Measurements from ENCODE around the gene NDE1. TPM values are rescaled to one million over a fixed set of nuclear protein-coding genes. Genes with fewer than 3 reads are reported as not detected.

Gene NDE1
- total RNA-seq, 1 experiment from 2014 or later: 60.7 TPM

DNA sequence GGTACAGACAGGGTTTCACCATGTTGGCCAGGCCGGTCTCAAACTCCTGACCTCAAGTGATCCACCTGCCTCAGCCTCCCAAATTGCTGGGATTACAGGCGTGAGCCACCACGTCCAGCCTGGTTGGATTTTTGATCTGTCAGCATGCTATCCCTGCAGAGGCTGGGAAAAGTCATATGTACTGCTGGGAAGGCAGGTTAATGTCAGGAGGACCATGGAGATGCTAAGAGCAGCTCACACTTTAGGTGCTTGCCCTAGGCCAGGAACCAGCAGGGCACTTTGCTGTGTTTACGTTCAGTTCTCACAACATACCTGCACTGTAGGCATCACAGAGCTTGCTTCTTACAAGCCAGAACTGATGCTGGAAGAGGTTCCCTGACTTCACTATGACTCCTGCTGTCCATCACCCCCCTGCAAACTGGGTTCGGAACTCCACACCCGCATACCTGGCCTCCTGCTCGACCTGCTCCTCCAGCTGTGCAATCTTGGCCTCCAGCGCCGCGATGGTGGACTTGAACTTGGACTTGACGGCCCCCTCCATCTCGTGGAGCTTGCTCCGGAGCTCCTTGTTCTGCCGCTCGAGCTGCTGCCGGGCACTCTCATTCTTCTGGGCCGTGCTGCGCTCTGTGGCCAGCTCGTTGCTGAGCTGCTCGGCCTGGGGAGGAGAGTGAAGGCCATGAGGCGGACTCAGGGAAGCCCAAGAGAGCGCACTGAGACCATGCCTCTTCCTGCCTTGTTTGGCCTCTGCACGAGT lies 66.8 kb downstream of the NDE1 start:
- no TSS peak for BruUV-seq (replicated peaks)
- H3K4me3 Mint-ChIP-seq (ENCODE audit: unreplicated experiment): no peak overlapping the region

GRCh38 chr16:15721018-15721417 lies 71.0 kb downstream of the NDE1 start:
- Mint-ChIP-seq H3K4me1 (ENCODE audit: low read depth, unreplicated experiment) (no peaks in the 10 kb centered on the region), H3K27me3 (ENCODE audit: insufficient read depth, unreplicated experiment) (no peaks in the 10 kb centered on the region), H3K27ac (ENCODE audit: unreplicated experiment) (no peak overlapping the region), H3K4me3 (ENCODE audit: unreplicated experiment) (no peak overlapping the region), H3K36me3 (ENCODE audit: insufficient read depth, unreplicated experiment) (peaks cover 21% of the 10 kb centered on the region), H3K9me3 (ENCODE audit: unreplicated experiment) (no peaks in the 10 kb centered on the region)
- Histone ChIP-seq H3K4me1 (no peaks in the 10 kb centered on the region), H3K4me3 (ENCODE audit: low read depth, low read length) (no peak overlapping the region), H3K9me3 (no peaks in the 10 kb centered on the region), H3K27me3 (replicated peaks; ENCODE audit: control insufficient read depth, insufficient read depth, low read length) (no peaks in the 10 kb centered on the region), H3K36me3 (ENCODE audit: control insufficient read depth, insufficient read depth, low read length) (no peaks in the 10 kb centered on the region)
- intact Hi-C loops (cut with micrococcal nuclease; ENCODE audit: unreplicated experiment): no loop called here
- no TSS peak for BruUV-seq (replicated peaks)
- DNase-seq: no peak
- POLR2A ChIA-PET: interaction anchor here (0.5 kb wide), 1 partner anchor 8 kb away, joined by 5 read pairs; no protein-coding TSS in a partner anchor
- CTCF ChIA-PET: no interaction called here
- TF ChIP-seq, protein P1, sequence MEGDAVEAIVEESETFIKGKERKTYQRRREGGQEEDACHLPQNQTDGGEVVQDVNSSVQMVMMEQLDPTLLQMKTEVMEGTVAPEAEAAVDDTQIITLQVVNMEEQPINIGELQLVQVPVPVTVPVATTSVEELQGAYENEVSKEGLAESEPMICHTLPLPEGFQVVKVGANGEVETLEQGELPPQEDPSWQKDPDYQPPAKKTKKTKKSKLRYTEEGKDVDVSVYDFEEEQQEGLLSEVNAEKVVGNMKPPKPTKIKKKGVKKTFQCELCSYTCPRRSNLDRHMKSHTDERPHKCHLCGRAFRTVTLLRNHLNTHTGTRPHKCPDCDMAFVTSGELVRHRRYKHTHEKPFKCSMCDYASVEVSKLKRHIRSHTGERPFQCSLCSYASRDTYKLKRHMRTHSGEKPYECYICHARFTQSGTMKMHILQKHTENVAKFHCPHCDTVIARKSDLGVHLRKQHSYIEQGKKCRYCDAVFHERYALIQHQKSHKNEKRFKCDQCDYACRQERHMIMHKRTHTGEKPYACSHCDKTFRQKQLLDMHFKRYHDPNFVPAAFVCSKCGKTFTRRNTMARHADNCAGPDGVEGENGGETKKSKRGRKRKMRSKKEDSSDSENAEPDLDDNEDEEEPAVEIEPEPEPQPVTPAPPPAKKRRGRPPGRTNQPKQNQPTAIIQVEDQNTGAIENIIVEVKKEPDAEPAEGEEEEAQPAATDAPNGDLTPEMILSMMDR (IDR thresholded peaks at IDR 0.05; ENCODE audit: insufficient read depth in 1 of 2, low read depth in 1 of 2, low read length in 1 of 2, severe bottlenecking in 1 of 2, unreplicated experiment in 1 of 2): no peak

More for the DNA sequence above, 66.8 kb downstream of the NDE1 start:
- peaks cover 27% of the 10 kb centered on the region for H3K36me3 Mint-ChIP-seq (ENCODE audit: insufficient read depth, unreplicated experiment)
- no peaks in the 10 kb centered on the region for H3K4me1 Mint-ChIP-seq (ENCODE audit: low read depth, unreplicated experiment)
- DNase-seq: no peak
- CTCF ChIA-PET: no interaction called here
- no peak overlapping the region for H3K27ac Mint-ChIP-seq (ENCODE audit: unreplicated experiment)
- no peak overlapping the region for H3K4me3 ChIP-seq (ENCODE audit: low read depth, low read length)
- no peaks in the 10 kb centered on the region for H3K27me3 Mint-ChIP-seq (ENCODE audit: insufficient read depth, unreplicated experiment)
- POLR2A ChIA-PET: no interaction called here
- no peaks in the 10 kb centered on the region for H3K27me3 ChIP-seq (replicated peaks; ENCODE audit: control insufficient read depth, insufficient read depth, low read length)
- H3K9me3 Mint-ChIP-seq (ENCODE audit: unreplicated experiment): no peaks in the 10 kb centered on the region
- intact Hi-C loops (cut with micrococcal nuclease; ENCODE audit: unreplicated experiment): no loop called here
- no peaks in the 10 kb centered on the region for H3K4me1 ChIP-seq
- TF ChIP-seq, protein P1 (IDR thresholded peaks at IDR 0.05; ENCODE audit: insufficient read depth in 1 of 2, low read depth in 1 of 2, low read length in 1 of 2, severe bottlenecking in 1 of 2, unreplicated experiment in 1 of 2): no peak
- no peaks in the 10 kb centered on the region for H3K9me3 ChIP-seq
- H3K36me3 ChIP-seq (ENCODE audit: control insufficient read depth, insufficient read depth, low read length): no peaks in the 10 kb centered on the region; the same call in 1 of the 2 replicates

DNA sequence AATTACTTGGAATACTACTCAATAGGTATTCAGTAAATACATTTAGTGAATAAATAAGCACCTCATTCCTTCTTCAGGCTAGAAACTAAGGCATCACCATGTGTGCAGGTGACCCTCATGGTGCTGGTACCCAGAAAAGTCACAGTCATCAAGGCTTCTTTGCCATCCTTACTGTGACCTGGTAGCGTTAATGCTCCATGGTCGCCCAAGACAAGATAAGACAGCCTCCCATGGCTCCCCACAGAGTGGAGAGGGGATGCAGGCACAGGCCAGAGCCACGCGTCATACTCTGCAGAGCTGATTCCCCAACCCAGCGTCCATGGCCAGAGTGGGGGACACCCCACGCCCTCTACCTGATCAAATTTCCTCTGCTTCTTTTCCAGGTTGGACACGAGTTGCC lies 73.8 kb downstream of the NDE1 start:
- Histone ChIP-seq H3K4me3 (ENCODE audit: low read depth, low read length) (no peak overlapping the region), H3K36me3 (ENCODE audit: control insufficient read depth, insufficient read depth, low read length) (no peaks in the 10 kb centered on the region), H3K27me3 (replicated peaks; ENCODE audit: control insufficient read depth, insufficient read depth, low read length) (no peaks in the 10 kb centered on the region), H3K9me3 (no peaks in the 10 kb centered on the region), H3K4me1 (no peaks in the 10 kb centered on the region)
- TF ChIP-seq, protein P1 (IDR thresholded peaks at IDR 0.05; ENCODE audit: insufficient read depth in 1 of 2, low read depth in 1 of 2, low read length in 1 of 2, severe bottlenecking in 1 of 2, unreplicated experiment in 1 of 2): no peak
- Mint-ChIP-seq H3K36me3 (ENCODE audit: insufficient read depth, unreplicated experiment) (peaks cover 27% of the 10 kb centered on the region), H3K4me1 (ENCODE audit: low read depth, unreplicated experiment) (no peaks in the 10 kb centered on the region), H3K4me3 (ENCODE audit: unreplicated experiment) (no peak overlapping the region), H3K27me3 (ENCODE audit: insufficient read depth, unreplicated experiment) (no peaks in the 10 kb centered on the region), H3K9me3 (ENCODE audit: unreplicated experiment) (no peaks in the 10 kb centered on the region), H3K27ac (ENCODE audit: unreplicated experiment) (no peak overlapping the region)
- POLR2A ChIA-PET: no interaction called here
- CTCF ChIA-PET: no interaction called here
- DNase-seq: no peak
- intact Hi-C loops (cut with micrococcal nuclease; ENCODE audit: unreplicated experiment): no loop called here
- BruUV-seq (replicated peaks): no TSS peak

Measured in Caco-2 (cell line).